PC-9 (cell line): ENCODE results near the gene ADAMTS16.

Experiments
- EZH2 ChIP-seq: fragments of 200-600 bp; sonication (generic); IDR thresholded peaks from 2 replicates; pipeline ENCODE4 v1.8.0; 2017; ENCODE audit warnings: antibody characterized with exemption, low read depth
- TF ChIP-seq, protein P1 (sequence below): fragments of 200-600 bp; sonication (generic); conservative IDR thresholded peaks from 2 replicates; pipeline ENCODE4 v1.6.1; 2017; ENCODE audit warnings: mixed run types, antibody characterized with exemption, mild to moderate bottlenecking, moderate library complexity

DNA sequence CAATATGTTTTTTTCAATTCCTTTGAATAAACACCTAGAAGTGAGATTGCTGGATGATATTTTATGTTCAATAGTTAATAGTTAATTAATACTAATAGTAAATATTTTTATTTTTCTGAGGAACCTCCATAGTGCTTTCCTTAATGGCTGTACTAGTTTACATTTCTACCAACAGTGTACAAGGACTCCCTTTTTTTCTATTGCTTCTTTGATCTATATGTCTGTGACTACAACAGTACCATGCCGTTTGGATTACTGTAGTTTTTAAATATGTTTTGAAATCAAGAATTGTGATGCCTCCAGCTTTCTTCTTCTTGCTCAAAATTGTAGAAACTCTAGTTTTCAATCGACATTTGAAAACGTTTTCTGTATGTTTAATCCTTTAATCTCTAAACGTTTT, 39.5 kb upstream of the ADAMTS16 start:
- TF ChIP-seq, protein P1, sequence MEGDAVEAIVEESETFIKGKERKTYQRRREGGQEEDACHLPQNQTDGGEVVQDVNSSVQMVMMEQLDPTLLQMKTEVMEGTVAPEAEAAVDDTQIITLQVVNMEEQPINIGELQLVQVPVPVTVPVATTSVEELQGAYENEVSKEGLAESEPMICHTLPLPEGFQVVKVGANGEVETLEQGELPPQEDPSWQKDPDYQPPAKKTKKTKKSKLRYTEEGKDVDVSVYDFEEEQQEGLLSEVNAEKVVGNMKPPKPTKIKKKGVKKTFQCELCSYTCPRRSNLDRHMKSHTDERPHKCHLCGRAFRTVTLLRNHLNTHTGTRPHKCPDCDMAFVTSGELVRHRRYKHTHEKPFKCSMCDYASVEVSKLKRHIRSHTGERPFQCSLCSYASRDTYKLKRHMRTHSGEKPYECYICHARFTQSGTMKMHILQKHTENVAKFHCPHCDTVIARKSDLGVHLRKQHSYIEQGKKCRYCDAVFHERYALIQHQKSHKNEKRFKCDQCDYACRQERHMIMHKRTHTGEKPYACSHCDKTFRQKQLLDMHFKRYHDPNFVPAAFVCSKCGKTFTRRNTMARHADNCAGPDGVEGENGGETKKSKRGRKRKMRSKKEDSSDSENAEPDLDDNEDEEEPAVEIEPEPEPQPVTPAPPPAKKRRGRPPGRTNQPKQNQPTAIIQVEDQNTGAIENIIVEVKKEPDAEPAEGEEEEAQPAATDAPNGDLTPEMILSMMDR = no peak
- TF ChIP-seq EZH2 = no peak
